NCI-H2107 treated with DMSO at 0.1 percent for 48 hours (cell line): ENCODE results near the gene ITLN1.

Experiments
- DNase-seq: peaks from one replicate; lab custom pipeline; 2025; ENCODE audit not compliant: unreplicated experiment; lab: John Stamatoyannopoulos, UW

ITLN1 gene

DNA sequence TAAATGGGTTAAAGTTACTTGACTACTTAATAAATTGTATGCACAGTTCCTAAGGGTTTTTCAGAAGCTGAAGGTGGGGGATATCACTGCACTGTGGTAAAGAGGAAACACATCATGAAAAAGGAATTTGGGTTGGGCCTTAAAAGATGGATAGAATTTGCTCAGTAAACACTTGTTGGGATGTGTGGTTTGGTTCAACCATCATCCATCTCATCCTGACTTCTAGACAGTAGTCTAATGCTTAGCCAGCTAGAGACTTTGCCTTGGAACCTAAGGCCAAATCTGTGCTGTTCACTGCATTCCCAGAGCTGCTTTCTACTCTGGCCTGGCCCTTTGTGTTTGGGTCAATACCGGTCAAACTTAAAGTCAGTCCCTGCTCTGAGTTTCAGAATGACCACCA, 58.4 kb downstream of the ITLN1 start:
- DNase-seq = no peak
